HepG2 (cell line): Measurements from ENCODE around the gene FAM131C. TPM values are rescaled to one million over a fixed set of nuclear protein-coding genes. Genes with fewer than 3 reads are reported as not detected.

Experiments used
- ATF3 ChIP-seq: sonication (generic); formaldehyde crosslinking; IDR thresholded peaks from 2 replicates; pipeline ENCODE4 v1.4.0; 2020; ENCODE audit warnings: missing genetic modification reagents
- DNMT3B ChIP-seq: conservative IDR thresholded peaks from 2 replicates; pipeline ENCODE4 v1.6.1; 2016; ENCODE audit warnings: missing biosample characterization, control low read depth
- FOXK1 ChIP-seq: sonication (generic); formaldehyde crosslinking; IDR thresholded peaks from 2 replicates; pipeline ENCODE4 v1.4.0; 2020; ENCODE audit warnings: low read depth, missing genetic modification reagents, borderline replicate concordance
- GMEB1 ChIP-seq: sonication (generic); formaldehyde crosslinking; IDR thresholded peaks from 2 replicates; pipeline ENCODE4 v1.5.1; 2020; ENCODE audit warnings: missing genetic modification reagents, mild to moderate bottlenecking, borderline replicate concordance
- HIVEP1 ChIP-seq: sonication (generic); formaldehyde crosslinking; IDR thresholded peaks from 2 replicates; pipeline ENCODE4 v1.4.0; 2020; ENCODE audit warnings: mild to moderate bottlenecking, missing genetic modification reagents
- HOXA3 ChIP-seq: sonication (generic); formaldehyde crosslinking; IDR thresholded peaks from 2 replicates; pipeline ENCODE4 v1.5.0; 2020; ENCODE audit warnings: missing genetic modification reagents
- MTA1 ChIP-seq: sonication (generic); formaldehyde crosslinking; IDR thresholded peaks from 2 replicates; pipeline ENCODE4 v1.4.0; 2020; ENCODE audit warnings: missing genetic modification reagents, mild to moderate bottlenecking, borderline replicate concordance
- NR2F1 ChIP-seq, 2 experiments: fragments of 450-650 bp in 1 of 2; formaldehyde crosslinking in 1 of 2; IDR thresholded peaks; 2 replicates each; pipeline versions ENCODE4 v1.5.0 to v1.6.1; 2016 to 2020; ENCODE audit warnings: mild to moderate bottlenecking in 1 of 2, missing compliant biosample characterization in 1 of 2, missing genetic modification reagents in 1 of 2, moderate library complexity in 1 of 2
- NR2F2 ChIP-seq: IDR thresholded peaks from 2 replicates; pipeline ENCODE4 v1.6.1; 2012; ENCODE audit warnings: low read depth, inconsistent platforms, borderline replicate concordance
- PHF21A ChIP-seq: sonication (generic); formaldehyde crosslinking; IDR thresholded peaks from 2 replicates; pipeline ENCODE4 v1.5.0; 2020; ENCODE audit warnings: mild to moderate bottlenecking, missing genetic modification reagents
- PITX1 ChIP-seq: sonication (generic); formaldehyde crosslinking; IDR thresholded peaks from 2 replicates; pipeline ENCODE4 v1.5.1; 2020; ENCODE audit warnings: mild to moderate bottlenecking, missing genetic modification reagents
- RFXAP ChIP-seq: sonication (generic); formaldehyde crosslinking; IDR thresholded peaks from 2 replicates; pipeline ENCODE4 v1.4.0; 2020; ENCODE audit warnings: missing genetic modification reagents, borderline replicate concordance
- TBL1XR1 ChIP-seq: fragments of 150-350 bp; IDR thresholded peaks from 2 replicates; pipeline ENCODE4 v1.6.1; 2014; ENCODE audit warnings: borderline replicate concordance, low read length; ENCODE audit not compliant: partially characterized antibody
- TBX2 ChIP-seq: sonication (generic); formaldehyde crosslinking; IDR thresholded peaks from 2 replicates; pipeline ENCODE4 v1.5.0; 2020; ENCODE audit warnings: missing genetic modification reagents, mild to moderate bottlenecking, borderline replicate concordance
- UBTF ChIP-seq: sonication (generic); formaldehyde crosslinking; IDR thresholded peaks from 2 replicates; pipeline ENCODE4 v1.4.0; 2020; ENCODE audit warnings: mild to moderate bottlenecking, missing genetic modification reagents
- ZNF121 ChIP-seq: sonication (generic); formaldehyde crosslinking; IDR thresholded peaks from 2 replicates; pipeline ENCODE4 v1.5.0; 2020; ENCODE audit warnings: mild to moderate bottlenecking, missing genetic modification reagents
- ZNF512B ChIP-seq: sonication (generic); formaldehyde crosslinking; IDR thresholded peaks from 2 replicates; pipeline ENCODE4 v1.5.1; 2020; ENCODE audit warnings: missing genetic modification reagents, mild to moderate bottlenecking, borderline replicate concordance
- ZNF562 ChIP-seq: sonication (generic); formaldehyde crosslinking; IDR thresholded peaks from 2 replicates; pipeline ENCODE4 v1.8.0; 2022; ENCODE audit warnings: missing genetic modification reagents, borderline replicate concordance
- ZNF589 ChIP-seq: sonication (generic); formaldehyde crosslinking; conservative IDR thresholded peaks from 2 replicates; pipeline ENCODE4 v1.8.0; 2022; ENCODE audit warnings: mild to moderate bottlenecking, moderate library complexity, missing genetic modification reagents
- ZNF746 ChIP-seq: sonication (generic); formaldehyde crosslinking; IDR thresholded peaks from 2 replicates; pipeline ENCODE4 v1.8.0; 2022; ENCODE audit warnings: mild to moderate bottlenecking, missing genetic modification reagents
- polyA plus RNA-seq, 8 experiments: library from polyadenylated mRNA; depleted of rRNA in 3 of 8; stranded (reverse) in 7 of 8; unstranded in 1 of 8; fragments of >200 nt; fragmentation: Illumina TruSeq in 4 of 8; extraction: Trizol in 4 of 8; gene quantifications; 2 replicates each; pipeline versions ENCODE4 v1.2.1 to v1.2.3, GENCODE V29; 2011 to 2016; ENCODE audit warnings: low read depth in 4 of 8, missing spikeins in 1 of 8, mixed read lengths in 1 of 8; ENCODE audit not compliant: insufficient read depth in 1 of 8
- total RNA-seq, 5 experiments: library from RNA; depleted of rRNA; stranded (reverse); fragments of >200 nt; fragmentation: Illumina TruSeq; extraction: Trizol; gene quantifications; 2 replicates each; pipeline ENCODE4 v1.2.3, GENCODE V29; 2016; ENCODE audit warnings: low read depth in 1 of 5

Gene FAM131C
- total and polyA plus RNA-seq, 2 of the 13 experiments (the other 11 are each of a cell fraction or from before 2014, with no cell fraction given): 0.07 TPM; not detected in 1

- TF ChIP-seq GMEB1: peak; percentile 43; the same call in 1 of the 2 replicates
- TF ChIP-seq ZNF562 (CRISPR knock-in tag): no peak
- TF ChIP-seq RFXAP (CRISPR knock-in tag): peak; percentile 61; the same call in 1 of the 2 replicates
- 0 out of 2 replicates have a peak, but pooled peaks have one; percentile 46 for TF ChIP-seq ZNF589 (CRISPR knock-in tag)
- TF ChIP-seq ZNF746: 0 out of 2 replicates have a peak, but pooled peaks have one; percentile 29
- peak; percentile 80 for TF ChIP-seq NR2F2
- peak; percentile 98 for TF ChIP-seq MTA1
- TF ChIP-seq TBX2 (CRISPR knock-in tag): peak; percentile 72; the same call in 1 of the 2 replicates
- peak; percentile 91 for TF ChIP-seq TBL1XR1
- peak; percentile 75 for TF ChIP-seq HOXA3 (CRISPR knock-in tag)
- 0 out of 2 replicates have a peak, but pooled peaks have one; percentile 20 for TF ChIP-seq PHF21A
- TF ChIP-seq ZNF512B (CRISPR knock-in tag): no peak
- TF ChIP-seq HIVEP1 (CRISPR knock-in tag): peak; percentile 56; the same call in 1 of the 2 replicates
- peak; percentile 94 to 96 for TF ChIP-seq NR2F1 (CRISPR knock-in tag; IDR thresholded peaks at IDR 0.05)
- TF ChIP-seq ZNF121 (CRISPR knock-in tag): no peak
- TF ChIP-seq FOXK1 (CRISPR knock-in tag): peak; percentile 29; the same call in 1 of the 2 replicates
- TF ChIP-seq ATF3: no peak
- TF ChIP-seq UBTF (CRISPR knock-in tag): peak; percentile 44; the same call in 1 of the 2 replicates
- TF ChIP-seq DNMT3B (CRISPR knock-in tag): no peak
- TF ChIP-seq PITX1: no peak
Measured at GRCh38 chr1:16112596-16113555, 39.4 kb upstream of the FAM131C start (continued).
